Stimulated activated CD4-positive, alpha-beta T cell treated with anti-CD3 and anti-CD28 coated beads, Interleukin-1b, Interleukin-23, amount 100 ng/mL, for 24 hours (primary cell): ENCODE data around the gene CXXC1.
"Not testable (repeated sequence)": the region's sequence is repeated elsewhere in the genome, so short reads cannot be mapped to it uniquely, and the experiment has no call there.

Experiments used
- DNase-seq, 4 experiments: peaks; one replicate each; pipeline ENCODE4 v3.0.0-alpha.2; 2020; ENCODE audit warnings: low read depth in 4 of 4, low spot score in 1 of 4

The CXXC1 gene

DNA sequence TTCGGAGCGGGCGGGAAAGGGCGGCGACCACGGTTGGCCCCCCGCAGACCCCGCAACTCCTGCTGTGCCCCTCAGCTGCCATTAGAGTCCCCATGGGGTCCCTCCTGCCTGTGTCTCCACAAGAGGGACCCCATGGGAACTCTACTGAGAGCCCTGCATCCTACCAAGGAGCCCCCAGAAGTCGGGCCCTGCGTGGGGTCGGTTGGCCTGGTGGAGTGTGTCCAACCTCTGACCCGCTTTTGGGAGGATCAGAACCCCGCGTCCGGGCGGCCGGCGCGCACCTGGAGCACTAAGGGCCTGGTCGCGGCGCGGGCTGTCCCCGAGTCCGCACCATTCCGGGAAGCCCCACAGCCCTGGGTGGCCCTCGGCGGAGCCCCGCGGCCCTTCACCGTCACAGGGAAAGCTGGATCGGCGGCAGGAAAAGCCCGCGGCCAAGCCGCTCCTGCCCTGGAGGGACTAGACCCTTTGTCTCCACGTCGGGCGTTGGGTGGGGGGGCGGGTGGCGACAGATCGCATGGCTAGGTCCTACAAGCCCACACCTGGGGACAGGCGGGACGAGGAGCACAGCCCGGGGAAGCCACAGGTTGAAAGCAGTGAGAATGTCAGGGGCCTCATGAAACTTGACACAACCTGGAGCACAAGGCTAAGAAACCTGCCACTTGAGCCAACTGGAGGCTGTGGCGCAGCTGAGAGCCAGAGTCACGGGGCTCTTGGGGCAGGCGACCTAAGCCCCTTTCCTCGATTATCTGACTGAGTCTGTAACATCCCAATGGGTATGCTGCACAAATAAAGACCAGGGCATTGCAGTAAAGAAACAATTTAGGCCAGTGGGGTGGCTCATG lies 11.2 kb upstream of the CXXC1 start:
- no peak for DNase-seq

DNA sequence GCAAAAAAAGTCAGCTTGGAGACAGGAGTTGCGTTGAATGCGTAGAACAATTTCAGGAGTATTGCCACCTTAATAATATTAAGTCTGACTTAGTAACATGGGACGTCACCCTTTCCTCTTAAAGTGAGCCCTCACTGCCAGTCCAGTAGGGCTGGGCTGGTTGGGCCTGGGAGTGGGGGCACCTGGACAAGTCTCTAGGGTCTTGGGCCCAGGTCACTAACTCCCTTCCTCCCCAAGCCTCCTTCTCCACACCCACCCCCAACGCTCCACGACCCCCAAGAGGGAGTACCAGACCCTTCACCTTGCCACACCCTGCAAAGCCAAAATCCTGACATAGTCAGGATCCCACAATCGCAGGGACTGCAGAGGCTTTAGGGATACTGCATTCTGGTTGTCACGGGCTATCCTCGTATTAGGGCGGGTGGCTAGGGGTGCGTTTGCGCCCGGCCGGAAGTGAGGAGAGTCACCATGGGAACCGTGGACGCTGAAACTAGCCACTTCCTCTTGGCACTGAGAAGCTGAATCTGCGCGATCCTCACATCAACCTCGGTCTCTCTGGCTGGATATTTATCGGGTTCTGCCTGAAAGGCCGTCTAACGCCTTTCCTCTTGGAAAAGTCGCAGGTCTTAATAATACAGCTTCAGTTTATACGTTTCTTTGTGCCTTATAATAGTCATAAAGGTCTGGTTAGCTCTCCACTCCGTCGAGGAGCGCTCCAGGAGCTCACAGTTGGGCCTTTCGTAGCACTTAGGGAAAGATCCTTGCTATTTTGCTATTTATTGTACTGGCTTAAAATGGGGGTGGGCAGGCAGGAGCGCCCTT lies 10.3 kb upstream of the CXXC1 start:
- DNase-seq, result peak; percentile 32 to 51 (median 48)

DNA sequence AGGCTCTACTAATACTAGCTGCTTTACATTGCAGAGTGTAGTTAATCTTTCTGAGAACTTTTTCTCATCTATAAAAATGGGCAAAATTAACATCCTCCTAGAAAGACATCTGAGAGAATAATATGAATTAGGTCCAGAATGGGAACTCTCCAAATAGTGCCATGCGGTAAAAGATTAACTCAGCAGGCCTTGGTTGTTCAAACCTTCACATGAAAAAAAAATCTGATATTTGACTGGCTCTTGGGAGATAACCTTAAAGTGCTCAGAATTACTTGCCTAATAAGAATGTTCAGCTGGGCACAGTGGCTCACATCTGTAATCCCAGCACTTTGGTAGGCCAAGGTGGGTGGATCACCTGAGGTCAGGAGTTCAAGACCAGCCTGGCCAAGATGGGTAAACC lies 5.5 kb upstream of the CXXC1 start:
- no peak for DNase-seq

DNA sequence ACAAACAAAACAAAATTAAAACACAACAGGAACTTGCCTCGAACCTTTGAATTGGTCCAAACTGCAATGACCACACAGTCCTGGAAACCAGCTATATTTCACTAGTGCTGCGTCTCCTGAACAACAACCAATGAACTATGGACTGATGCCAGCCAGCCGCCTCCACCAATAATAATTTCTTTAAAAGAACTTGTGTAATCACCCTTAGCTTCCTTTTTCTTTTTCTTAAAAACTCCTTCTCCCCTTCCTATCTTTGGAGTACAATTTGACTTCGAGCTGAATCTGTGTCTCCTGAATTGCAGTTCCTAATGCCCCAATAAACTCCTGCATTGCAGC lies 1.6 kb upstream of the CXXC1 start:
- DNase-seq, result no peak

- not testable (repeated sequence) for DNase-seq
Measured at GRCh38 chr18:50288348-50289107, 1.0 kb upstream of the CXXC1 start.

DNA sequence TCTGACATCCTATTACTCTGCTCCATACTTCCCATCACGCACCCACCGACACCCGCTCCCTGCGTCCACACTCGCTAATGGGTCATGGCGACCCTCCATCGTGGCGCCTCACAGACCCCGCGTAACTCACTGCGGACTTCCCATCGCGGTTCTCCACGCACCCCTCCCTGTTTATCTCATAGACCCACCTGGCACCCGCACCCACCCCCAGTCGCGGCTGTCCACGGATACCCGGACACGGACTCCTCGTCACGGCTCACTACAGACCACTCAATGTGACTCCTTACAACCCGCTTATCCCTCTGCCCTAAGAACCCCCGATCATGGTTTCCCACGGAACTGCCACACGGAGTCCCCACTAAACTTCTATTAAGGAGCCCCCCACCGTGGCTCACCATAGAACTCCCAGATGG lies 458 bp downstream of the CXXC1 start:
- DNase-seq, result no peak

DNA sequence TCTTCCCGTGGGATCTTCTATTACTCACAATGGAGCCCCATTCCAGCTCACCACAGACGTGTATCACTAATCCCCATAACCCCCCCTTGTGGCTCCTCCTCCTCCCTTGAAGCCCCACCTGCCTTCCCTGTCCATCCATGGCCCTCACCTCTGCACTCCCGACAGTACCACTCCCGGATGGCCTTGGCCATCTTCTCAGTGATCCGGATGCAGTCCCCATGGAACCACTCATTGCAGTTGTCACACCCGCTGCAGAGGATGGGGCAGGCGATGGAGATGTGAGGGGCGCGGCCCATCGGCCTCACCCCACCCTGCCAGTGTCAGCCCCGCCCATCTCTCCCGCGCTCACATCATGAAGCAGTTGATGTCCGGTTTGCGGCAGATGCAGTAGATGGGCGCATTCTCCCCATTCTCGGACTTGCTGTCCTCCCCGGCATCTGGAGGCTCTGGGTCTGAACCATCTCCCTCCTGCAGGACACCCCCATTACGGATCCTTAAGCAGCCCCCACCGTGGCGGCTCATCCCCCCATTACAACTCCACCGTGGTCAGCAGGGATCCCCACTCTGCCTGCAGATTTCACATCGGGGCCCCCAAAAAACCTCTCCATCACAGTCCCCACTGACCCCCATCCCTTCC lies 983 bp downstream of the CXXC1 start:
- DNase-seq, result peak in 1 of 4 experiments; percentile 34

- DNase-seq, result no peak
Measured at GRCh38 chr18:50285631-50286321, 1.7 kb downstream of the CXXC1 start.

DNA sequence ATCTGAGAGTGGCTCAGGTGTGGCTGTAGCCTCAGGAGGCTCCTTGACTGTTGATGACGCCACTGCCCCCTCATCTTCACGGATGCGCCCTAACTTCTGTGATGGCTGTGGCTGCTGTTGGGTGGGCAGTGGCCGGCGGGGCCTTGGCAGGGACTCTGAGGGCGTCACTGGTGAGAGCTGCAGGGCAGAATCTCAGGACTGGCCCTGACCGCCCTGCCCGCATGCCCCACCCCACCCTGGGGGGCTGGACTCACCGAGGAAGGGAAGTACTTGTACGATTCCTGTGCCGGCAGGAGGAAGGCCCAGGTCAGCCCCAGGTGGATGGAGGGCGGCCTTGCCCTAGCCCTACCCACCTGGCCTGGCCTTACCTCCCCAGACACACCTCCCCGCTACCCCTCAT lies 2.4 kb downstream of the CXXC1 start:
- DNase-seq, result no peak

GRCh38 chr18:50284255-50284885 lies 3.1 kb downstream of the CXXC1 start:
- no peak for DNase-seq

DNA sequence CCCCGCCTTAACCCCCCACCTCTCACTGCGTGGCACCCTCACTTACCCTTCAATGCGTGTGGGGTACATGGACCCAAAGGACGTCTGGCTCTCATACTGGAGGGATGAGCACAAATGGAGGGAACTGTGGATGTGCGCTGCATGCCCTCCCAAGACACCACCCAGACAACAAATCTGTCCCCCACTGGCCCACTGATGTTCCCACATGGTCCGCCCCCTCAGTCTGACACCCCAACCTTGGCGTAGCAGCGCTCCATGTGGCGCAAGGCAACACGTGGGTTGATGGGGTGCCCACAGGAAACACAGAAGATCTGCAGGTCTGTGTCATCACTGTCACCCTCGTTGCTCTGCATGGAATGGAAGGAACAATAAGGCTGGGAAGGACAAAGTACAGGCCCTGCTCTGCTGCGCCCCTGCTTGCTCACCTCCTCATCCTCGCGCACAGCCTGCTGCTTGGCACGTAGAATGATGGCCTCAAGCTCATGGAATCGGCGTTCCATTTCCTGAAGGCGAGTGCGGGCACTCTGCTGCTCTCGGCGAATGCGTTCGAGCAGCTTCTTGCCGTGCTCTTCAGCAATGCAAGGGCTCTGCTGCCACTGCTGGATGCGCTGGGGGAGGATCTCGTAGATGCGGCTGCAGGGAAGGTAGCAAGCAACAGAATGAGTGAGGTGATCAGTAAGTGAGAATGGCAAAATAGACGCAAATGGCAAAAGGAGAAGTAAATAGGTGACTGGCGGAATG lies 3.9 kb downstream of the CXXC1 start:
- no peak for DNase-seq

DNA sequence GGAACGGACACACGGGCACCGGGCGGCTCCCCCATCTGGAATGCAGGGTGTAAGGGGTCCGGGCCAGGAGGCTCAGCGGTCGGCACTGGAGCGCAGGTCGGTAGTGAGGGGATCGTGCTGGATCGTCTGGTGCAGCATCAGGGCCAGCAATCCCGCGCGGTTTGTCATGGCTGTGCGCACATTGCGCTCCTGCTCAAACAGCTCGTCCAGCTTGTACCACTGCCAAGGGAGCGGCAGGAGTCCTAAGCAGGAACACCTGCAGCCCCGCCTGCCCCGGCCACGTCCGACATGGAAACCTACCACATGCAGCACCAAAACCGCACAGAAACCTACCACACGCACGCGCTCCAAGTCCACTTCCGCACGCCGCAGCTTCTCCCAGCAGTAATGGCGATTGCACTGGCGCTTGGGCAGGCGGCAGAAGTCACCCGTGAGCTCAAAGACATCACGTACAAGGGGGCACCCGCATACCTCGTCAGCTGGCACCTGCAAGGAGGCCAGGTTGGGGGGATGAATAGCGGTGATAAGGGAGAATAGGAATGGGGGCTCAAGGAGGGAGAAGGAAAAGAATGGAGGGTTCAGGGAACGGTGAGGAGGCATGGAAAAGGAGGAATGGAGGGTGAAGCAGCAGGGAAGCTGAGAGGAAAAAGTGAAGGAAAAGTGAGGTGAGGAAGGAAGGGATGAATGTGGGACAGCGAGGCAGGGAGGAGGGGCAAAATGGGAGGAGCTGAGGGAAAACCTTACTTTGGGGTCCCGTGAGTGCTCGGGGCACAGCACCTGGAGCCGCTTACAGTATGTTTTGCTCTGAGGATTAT lies 4.8 kb downstream of the CXXC1 start:
- DNase-seq, result no peak

DNA sequence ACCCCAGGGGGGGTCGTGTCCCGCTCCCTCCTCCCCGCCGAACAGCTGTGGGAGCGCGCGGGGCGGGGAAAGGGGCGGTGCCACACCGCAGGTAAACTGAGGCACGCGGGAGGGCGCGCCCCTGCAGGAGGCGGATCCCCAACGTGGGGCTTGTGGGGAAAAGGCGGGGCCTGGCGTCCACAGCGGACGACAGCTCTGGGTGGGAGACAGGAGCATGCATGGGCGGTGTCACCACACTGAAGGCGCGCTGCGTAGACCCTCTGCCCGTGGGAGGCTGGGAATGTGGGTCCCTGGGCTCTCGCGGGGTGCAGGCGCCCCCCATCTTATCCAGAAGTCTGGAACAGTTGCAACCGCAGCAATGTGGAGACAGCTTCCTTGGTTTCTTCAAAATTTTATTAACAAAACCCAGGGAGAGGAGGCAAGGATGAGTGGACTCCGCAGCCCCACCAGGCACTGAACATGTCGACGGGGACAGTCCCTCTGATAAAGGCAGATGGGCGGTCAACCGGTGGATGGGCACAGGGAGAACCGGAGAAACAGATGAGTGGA lies 5.4 kb downstream of the CXXC1 start:
- no peak for DNase-seq

- DNase-seq, result peak; percentile 87 to 96 (median 92)
Measured at GRCh38 chr18:50281295-50281971, 6.1 kb downstream of the CXXC1 start, which contains the start of gene MBD1. Gene MBD1, minus strand, starts transcription at chr18:50281523. Its CDS starts 1,531 bp downstream, at chr18:50279992.

- DNase-seq, result no peak
Measured at GRCh38 chr18:50280707-50281294, 6.7 kb downstream of the CXXC1 start.

DNA sequence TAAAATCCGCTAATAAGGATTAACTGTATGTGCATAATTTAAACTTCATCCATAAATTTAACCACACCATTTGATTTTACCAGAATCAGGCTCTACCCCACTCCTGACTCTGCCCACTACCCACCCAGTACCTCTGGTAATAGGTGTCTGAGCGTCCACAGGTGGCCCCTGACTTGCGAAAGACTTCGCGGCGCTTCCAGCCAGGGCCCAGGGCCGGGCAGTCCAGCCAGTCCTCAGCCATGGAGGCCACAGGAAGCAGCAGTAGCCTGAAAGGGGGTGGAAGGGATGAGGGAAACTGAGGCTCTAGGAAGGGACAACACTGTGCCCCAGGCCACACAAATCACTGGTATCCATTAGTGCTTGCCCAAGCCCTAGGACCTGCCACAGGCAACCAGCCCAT lies 7.7 kb downstream of the CXXC1 start:
- DNase-seq, result no peak

DNA sequence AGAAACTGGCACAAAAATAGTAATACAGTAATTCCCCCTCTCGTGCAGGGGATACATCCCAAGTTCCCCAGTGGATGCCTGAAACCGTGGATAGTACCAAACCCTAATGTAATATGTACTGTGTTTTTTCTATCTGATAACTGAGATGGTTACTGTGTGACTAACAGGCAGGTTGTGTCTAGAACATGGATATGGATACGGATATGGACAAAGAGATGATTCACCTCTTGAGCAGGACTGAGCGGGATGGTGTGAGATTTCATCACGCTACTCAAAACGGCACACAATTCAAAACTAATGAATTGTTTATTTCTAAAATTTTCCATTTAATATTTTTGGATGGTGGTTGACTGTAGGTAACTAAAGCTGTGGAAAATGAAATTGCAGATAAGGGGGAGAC lies 9.6 kb downstream of the CXXC1 start:
- DNase-seq, result no peak
